ENCODE data around the gene KRT5.

DNA sequence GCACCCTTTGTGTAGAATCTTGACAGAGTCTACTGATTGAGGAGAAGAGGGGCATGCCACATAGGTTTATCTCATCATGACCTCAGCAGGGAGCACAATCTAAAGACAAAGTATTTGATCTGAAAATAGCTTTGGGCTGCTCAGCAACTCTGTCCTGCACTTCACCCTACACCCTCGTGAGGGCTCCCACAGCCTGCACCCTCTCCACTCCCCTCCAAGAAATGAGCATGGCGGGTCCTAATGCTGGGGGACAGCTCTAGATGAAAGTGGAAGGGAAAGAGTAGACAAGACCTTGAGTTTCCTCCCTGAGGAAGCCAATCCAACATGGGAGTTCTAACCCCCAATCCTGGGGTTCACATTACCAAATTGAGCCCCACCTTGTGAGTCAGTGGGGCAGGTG, 10.7 kb upstream of the KRT5 start:
- TF ChIP-seq, protein P1, sequence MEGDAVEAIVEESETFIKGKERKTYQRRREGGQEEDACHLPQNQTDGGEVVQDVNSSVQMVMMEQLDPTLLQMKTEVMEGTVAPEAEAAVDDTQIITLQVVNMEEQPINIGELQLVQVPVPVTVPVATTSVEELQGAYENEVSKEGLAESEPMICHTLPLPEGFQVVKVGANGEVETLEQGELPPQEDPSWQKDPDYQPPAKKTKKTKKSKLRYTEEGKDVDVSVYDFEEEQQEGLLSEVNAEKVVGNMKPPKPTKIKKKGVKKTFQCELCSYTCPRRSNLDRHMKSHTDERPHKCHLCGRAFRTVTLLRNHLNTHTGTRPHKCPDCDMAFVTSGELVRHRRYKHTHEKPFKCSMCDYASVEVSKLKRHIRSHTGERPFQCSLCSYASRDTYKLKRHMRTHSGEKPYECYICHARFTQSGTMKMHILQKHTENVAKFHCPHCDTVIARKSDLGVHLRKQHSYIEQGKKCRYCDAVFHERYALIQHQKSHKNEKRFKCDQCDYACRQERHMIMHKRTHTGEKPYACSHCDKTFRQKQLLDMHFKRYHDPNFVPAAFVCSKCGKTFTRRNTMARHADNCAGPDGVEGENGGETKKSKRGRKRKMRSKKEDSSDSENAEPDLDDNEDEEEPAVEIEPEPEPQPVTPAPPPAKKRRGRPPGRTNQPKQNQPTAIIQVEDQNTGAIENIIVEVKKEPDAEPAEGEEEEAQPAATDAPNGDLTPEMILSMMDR (IDR thresholded peaks at IDR 0.05 in 8 of 11, conservative IDR thresholded peaks at IDR 0.05 in 3 of 11) = no peak
- no peak for TF ChIP-seq POLR2AphosphoS5 (IDR thresholded peaks at IDR 0.05)
- TF ChIP-seq POLR2A (IDR thresholded peaks at IDR 0.05) = no peak

Measured in spleen (tissue), 7 donors.